ENCODE results near the gene CBARP. TPM values are rescaled to one million over a fixed set of nuclear protein-coding genes. Genes with fewer than 3 reads are reported as not detected.

Gene CBARP
- total and polyA plus RNA-seq, 2 of the 13 experiments (the other 11 are each of a cell fraction or from before 2014, with no cell fraction given): 1.2 to 1.4 TPM

DNA sequence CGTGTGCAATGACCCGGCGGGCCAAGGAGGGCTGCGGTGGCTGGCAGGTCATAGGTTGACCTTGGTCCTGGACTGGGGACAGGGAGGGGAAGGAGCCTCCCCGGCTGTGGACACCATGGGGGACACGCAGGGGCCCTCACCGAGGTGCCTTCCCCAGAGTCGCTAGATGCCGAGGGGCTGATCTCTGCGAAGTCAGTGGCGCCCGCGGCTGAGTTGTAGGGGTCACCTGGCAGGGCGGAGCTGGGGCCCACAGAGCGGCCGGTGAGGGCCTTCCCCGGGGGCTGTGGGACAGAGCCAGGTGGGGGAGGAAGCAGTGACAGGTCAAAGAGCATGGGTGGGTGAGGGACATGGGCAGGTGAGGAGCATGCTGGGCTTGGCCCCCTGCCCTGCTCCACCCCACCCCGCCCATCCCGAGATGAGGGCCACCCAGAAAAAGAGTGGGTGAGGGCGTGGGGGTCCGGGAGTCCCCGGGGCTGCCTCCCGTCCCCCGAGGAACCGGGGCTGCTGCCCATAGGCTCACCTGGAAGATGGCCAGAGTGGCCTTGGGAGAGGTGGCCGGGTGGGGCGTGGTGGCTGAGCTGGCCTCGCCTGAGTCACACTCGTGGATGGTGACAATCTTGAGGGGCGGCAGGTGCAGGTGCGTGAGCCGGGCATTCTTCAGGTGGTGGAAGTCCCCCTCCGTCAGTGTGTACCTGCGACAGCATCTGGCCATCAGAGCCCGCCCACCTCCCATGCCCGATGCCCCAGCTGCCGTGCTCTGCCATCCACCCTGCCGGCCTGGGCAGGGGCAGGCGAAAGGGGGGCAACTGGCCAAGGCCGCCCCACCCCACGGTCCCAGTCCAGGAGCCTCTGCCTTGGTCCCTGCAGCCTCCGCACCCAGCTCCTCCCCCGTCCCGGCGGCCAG is 3.5 kb downstream of the CBARP start (continued):
- TF ChIP-seq ZNF124 (CRISPR knock-in tag; IDR thresholded peaks at IDR 0.05): no peak

DNA sequence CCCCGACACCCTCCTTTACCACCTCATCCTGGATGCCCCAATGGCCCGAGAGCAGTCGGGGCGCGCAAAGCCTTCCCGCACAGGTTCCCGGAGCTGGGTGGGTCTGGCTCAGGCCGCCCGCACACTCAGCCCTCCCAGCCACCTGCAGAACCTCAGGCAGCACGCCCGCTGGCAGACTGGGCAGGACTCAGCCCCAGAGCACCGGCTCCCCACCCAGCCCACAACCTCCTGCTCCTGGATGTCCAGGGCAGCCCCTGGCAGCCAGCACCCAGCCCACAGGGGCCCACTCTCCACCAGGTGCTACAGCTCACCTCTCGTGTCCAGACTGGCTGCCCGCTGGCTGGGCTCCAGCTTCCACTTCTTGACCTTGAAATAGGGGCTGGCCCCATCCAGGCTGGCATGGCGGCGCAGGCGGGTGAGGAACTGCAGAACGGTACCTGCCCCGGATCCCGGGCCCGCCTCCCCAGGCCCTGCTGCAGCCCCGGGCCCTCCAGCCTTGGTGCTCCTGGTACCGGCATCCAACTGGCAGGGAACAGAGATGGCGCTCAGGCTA is 4.6 kb downstream of the CBARP start:
- H2AFZ ChIP-seq (ENCODE audit: low read length): no peak overlapping the region
- DNase-seq (ENCODE audit: low spot score): no peak
- ATAC-seq: no peak; the same call in 2 of the 3 replicates
- peaks cover 0 to 3% of the 10 kb centered on the region in 2 experiments; a peak in 1 of 5 replicates for H3K36me3 ChIP-seq (replicated peaks in 1 of 2; ENCODE audit: control insufficient read depth in 1 of 2, insufficient read depth in 2 of 2, low read length in 2 of 2)
- no peak overlapping the region for H3K4me2 ChIP-seq (ENCODE audit: low read depth, low read length)
- H3K4me3 ChIP-seq (replicated peaks in 1 of 3; ENCODE audit: insufficient read depth in 1 of 3, low read depth in 2 of 3, low read length in 3 of 3): no peak overlapping the region
- ChIA-PET CTCF (ENCODE audit: low intra/inter-chr PET ratio, low total read pairs) (no interaction called here), POLR2A (interaction anchor here (0.6 kb wide), 1 partner anchor 57 kb away, joined by 4 read pairs; no protein-coding TSS in a partner anchor)
- BruUV-seq (replicated peaks): no TSS peak
- H3K79me2 ChIP-seq (ENCODE audit: insufficient read depth, low read length): no peaks in the 10 kb centered on the region
- in situ Hi-C loops (cut with HindIII; ENCODE audit: extremely low pct_ligation_motif_present, low pct_unique_long_range_greater_than_20kb): no loop called here
- no peaks in the 10 kb centered on the region for H4K20me1 ChIP-seq (ENCODE audit: insufficient read depth, low read length)
- no peak overlapping the region for H3K9ac ChIP-seq (ENCODE audit: insufficient read depth, low read depth, low read length)
- H3K9me3 ChIP-seq (ENCODE audit: low read length): no peaks in the 10 kb centered on the region
- H3K4me1 ChIP-seq (ENCODE audit: insufficient read depth, low read length): peaks cover 26% of the 10 kb centered on the region
- H3K27me3 ChIP-seq (ENCODE audit: control insufficient read depth in 1 of 2, insufficient read depth in 2 of 2, low read length in 2 of 2): no peaks in the 10 kb centered on the region
- no peak for FAIRE-seq
- H3K27ac ChIP-seq (ENCODE audit: extremely low read length, insufficient read depth, low read length): no peak overlapping the region
- WGBS (ENCODE audit: low lambda C conversion rate): 99% methylated on average over 11 of the region's 24 CpGs
- intact Hi-C loops (cut with micrococcal nuclease; ENCODE audit: unreplicated experiment): no loop called here
- TF ChIP-seq, protein P1, sequence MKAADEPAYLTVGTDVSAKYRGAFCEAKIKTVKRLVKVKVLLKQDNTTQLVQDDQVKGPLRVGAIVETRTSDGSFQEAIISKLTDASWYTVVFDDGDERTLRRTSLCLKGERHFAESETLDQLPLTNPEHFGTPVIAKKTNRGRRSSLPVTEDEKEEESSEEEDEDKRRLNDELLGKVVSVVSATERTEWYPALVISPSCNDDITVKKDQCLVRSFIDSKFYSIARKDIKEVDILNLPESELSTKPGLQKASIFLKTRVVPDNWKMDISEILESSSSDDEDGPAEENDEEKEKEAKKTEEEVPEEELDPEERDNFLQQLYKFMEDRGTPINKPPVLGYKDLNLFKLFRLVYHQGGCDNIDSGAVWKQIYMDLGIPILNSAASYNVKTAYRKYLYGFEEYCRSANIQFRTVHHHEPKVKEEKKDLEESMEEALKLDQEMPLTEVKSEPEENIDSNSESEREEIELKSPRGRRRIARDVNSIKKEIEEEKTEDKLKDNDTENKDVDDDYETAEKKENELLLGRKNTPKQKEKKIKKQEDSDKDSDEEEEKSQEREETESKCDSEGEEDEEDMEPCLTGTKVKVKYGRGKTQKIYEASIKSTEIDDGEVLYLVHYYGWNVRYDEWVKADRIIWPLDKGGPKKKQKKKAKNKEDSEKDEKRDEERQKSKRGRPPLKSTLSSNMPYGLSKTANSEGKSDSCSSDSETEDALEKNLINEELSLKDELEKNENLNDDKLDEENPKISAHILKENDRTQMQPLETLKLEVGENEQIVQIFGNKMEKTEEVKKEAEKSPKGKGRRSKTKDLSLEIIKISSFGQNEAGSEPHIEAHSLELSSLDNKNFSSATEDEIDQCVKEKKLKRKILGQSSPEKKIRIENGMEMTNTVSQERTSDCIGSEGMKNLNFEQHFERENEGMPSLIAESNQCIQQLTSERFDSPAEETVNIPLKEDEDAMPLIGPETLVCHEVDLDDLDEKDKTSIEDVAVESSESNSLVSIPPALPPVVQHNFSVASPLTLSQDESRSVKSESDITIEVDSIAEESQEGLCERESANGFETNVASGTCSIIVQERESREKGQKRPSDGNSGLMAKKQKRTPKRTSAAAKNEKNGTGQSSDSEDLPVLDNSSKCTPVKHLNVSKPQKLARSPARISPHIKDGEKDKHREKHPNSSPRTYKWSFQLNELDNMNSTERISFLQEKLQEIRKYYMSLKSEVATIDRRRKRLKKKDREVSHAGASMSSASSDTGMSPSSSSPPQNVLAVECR (CRISPR knock-in tag; IDR thresholded peaks at IDR 0.05; ENCODE audit: borderline replicate concordance): 0 out of 2 replicates have a peak, but pooled peaks have one; percentile 16
- no peak for TF ChIP-seq SNAPC2 (CRISPR knock-in tag; IDR thresholded peaks at IDR 0.05)
- 0 out of 2 replicates have a peak, but pooled peaks have one; percentile 29 for TF ChIP-seq ZNF776 (CRISPR knock-in tag; IDR thresholded peaks at IDR 0.05)
- no peak for TF ChIP-seq BHLHE40 (IDR thresholded peaks at IDR 0.05; ENCODE audit: low read length)
- TF ChIP-seq, protein P2, sequence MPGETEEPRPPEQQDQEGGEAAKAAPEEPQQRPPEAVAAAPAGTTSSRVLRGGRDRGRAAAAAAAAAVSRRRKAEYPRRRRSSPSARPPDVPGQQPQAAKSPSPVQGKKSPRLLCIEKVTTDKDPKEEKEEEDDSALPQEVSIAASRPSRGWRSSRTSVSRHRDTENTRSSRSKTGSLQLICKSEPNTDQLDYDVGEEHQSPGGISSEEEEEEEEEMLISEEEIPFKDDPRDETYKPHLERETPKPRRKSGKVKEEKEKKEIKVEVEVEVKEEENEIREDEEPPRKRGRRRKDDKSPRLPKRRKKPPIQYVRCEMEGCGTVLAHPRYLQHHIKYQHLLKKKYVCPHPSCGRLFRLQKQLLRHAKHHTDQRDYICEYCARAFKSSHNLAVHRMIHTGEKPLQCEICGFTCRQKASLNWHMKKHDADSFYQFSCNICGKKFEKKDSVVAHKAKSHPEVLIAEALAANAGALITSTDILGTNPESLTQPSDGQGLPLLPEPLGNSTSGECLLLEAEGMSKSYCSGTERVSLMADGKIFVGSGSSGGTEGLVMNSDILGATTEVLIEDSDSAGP (CRISPR knock-in tag; IDR thresholded peaks at IDR 0.05; ENCODE audit: borderline replicate concordance): peak; percentile 6; the same call in 1 of the 2 replicates
